HFFc6 (cell line): ENCODE results near the gene ROBO4. TPM values are rescaled to one million over a fixed set of nuclear protein-coding genes. Genes with fewer than 3 reads are reported as not detected.
A peak's percentile ranks its signal among the peaks of the same experiment; 100 is the strongest.

Experiments used
- DNase-seq: peaks from one replicate; pipeline ENCODE4 v3.0.0-alpha.2; 2018
- H3K27ac Mint-ChIP-seq: 2 replicates; pipeline ENCODE4 v1.8.0; 2020; ENCODE audit warnings: mild to moderate bottlenecking, mixed read lengths
- H3K27me3 Mint-ChIP-seq: 2 replicates; pipeline ENCODE4 v1.8.0; 2021; ENCODE audit warnings: mild to moderate bottlenecking, moderate library complexity, mixed read lengths; ENCODE audit not compliant: insufficient read depth
- H3K36me3 Mint-ChIP-seq: 2 replicates; pipeline ENCODE4 v1.8.0; 2021; ENCODE audit warnings: low read depth, mixed read lengths
- H3K4me1 Mint-ChIP-seq: 2 replicates; pipeline ENCODE4 v1.8.0; 2020; ENCODE audit warnings: low read depth, mixed read lengths
- H3K4me3 Mint-ChIP-seq: 2 replicates; pipeline ENCODE4 v1.8.0; 2020; ENCODE audit warnings: mild to moderate bottlenecking, moderate library complexity, mixed read lengths
- H3K9me3 Mint-ChIP-seq: 2 replicates; pipeline ENCODE4 v1.8.0; 2020; ENCODE audit warnings: mild to moderate bottlenecking, mixed read lengths
- total RNA-seq, 6 experiments: library from RNA; stranded (reverse); fragmentation: NEBNext Ultra II Directional; extraction: Animal tissue kit (Norgen Biotek cat#: 25700); gene quantifications; 2 replicates in 1 of 6; 3 replicates in 5 of 6; pipeline ENCODE4 v1.2.3, GENCODE V29; 2021
- TF ChIP-seq, protein P1 (sequence below): fragments of 200-600 bp; sonication (generic); IDR thresholded peaks from 2 replicates; pipeline ENCODE4 v1.5.0; 2021; ENCODE audit warnings: antibody characterized with exemption, mild to moderate bottlenecking

Gene ROBO4
- total RNA-seq, 6 experiments from 2014 or later = 0.46 to 0.63 (median 0.56) TPM

DNA sequence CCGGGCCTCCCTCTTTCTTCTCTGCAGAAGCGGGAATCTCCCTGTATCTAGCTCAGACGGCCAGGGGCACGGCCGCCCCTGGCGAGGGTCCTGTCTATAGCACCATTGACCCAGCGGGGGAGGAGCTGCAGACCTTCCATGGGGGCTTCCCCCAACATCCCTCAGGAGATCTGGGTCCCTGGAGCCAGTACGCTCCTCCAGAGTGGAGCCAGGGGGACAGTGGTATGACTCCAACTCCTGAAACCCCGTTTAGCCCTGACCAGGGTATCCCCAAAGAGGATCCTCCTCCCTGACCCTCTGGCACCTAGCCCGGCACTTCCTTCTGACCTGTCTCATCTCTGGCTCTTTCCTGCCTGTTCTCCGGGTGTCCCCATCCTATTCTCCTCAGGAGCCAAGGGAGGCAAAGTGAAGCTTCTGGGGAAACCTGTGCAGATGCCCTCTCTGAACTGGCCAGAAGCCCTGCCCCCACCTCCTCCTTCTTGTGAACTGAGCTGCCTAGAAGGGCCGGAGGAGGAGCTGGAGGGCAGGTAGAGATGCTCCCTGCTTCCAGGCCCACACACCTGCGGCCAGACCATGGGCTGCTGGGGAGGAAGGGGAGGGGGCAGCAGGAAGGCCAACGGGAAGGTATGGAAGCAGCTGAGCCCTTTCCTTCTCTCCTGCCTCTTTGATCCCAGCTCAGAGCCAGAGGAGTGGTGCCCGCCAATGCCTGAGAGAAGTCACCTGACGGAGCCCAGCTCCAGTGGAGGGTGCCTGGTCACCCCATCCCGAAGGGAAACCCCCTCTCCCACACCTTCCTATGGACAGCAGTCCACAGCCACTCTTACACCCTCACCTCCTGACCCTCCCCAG lies 19.5 kb downstream of the ROBO4 start:
- DNase-seq = no peak
- peaks cover 18% of the 10 kb centered on the region for H3K27me3 Mint-ChIP-seq
- H3K36me3 Mint-ChIP-seq = no peaks in the 10 kb centered on the region
- no peak overlapping the region for H3K27ac Mint-ChIP-seq
- TF ChIP-seq, protein P1, sequence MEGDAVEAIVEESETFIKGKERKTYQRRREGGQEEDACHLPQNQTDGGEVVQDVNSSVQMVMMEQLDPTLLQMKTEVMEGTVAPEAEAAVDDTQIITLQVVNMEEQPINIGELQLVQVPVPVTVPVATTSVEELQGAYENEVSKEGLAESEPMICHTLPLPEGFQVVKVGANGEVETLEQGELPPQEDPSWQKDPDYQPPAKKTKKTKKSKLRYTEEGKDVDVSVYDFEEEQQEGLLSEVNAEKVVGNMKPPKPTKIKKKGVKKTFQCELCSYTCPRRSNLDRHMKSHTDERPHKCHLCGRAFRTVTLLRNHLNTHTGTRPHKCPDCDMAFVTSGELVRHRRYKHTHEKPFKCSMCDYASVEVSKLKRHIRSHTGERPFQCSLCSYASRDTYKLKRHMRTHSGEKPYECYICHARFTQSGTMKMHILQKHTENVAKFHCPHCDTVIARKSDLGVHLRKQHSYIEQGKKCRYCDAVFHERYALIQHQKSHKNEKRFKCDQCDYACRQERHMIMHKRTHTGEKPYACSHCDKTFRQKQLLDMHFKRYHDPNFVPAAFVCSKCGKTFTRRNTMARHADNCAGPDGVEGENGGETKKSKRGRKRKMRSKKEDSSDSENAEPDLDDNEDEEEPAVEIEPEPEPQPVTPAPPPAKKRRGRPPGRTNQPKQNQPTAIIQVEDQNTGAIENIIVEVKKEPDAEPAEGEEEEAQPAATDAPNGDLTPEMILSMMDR = no peak
- peaks cover 20% of the 10 kb centered on the region for H3K4me1 Mint-ChIP-seq
- no peak overlapping the region for H3K4me3 Mint-ChIP-seq
- H3K9me3 Mint-ChIP-seq = no peaks in the 10 kb centered on the region

DNA sequence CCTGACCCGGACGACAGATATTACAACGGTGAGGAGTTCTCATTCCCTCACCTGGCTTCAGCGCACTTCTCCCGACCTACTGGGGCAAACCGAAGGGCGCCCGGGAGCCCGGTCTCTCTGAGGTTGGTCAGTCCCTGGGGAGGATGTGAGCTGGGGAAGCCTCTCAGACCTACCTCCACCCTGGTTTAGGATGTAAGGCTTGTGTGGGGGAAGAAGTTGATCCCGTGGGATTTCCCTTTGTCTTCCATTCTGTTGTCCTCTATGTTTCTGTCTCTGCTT lies 20.1 kb downstream of the ROBO4 start:
- H3K4me3 Mint-ChIP-seq = 0 out of 2 replicates have a peak overlapping the region, but pooled peaks have one; percentile 89
- H3K36me3 Mint-ChIP-seq = no peaks in the 10 kb centered on the region
- TF ChIP-seq, protein P1 = no peak
- H3K9me3 Mint-ChIP-seq = no peaks in the 10 kb centered on the region
- H3K27ac Mint-ChIP-seq = no peak overlapping the region
- peaks cover 23% of the 10 kb centered on the region for H3K27me3 Mint-ChIP-seq
- peaks cover 14% of the 10 kb centered on the region for H3K4me1 Mint-ChIP-seq
- DNase-seq = no peak

DNA sequence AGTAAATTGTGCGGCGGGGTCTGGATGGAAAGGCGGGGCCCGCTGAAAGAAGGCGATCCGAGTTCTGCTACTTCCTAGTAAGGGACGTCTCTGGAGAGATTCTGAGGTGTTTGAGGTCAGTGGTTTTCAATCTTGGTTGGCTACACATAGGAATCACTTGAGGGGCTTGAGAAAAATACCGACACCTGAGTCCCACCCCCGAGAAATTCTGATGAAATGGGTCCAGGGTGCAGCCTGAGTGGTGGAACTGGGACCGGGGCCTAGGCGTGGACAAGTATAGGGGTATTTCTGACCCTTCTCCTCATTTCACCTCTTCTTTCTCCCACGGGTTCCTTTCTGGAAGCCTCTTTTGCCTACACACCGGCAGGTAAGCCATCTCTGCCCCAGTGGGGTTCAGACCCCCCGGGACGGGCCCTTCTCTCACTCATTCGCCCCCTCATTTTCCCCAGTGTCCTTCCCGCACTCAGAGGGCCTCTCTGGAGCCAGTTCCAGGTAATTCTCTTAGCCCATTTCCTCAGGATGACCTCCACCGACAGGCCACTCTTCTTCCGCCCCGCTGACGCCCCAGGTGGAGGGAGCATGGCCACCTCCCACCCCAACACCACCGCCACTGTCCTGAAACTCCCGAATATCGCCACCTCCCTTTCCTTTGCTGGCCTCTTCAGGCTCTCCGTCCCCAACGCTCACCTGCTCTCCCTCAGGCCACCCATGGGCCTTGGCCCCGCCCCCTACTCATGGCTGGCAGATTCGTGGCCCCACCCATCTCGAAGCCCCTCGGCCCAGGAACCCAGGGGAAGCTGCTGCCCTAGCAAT lies 20.6 kb downstream of the ROBO4 start:
- Mint-ChIP-seq H3K36me3 (no peaks in the 10 kb centered on the region), H3K27ac (peak overlapping the region; percentile 95), H3K4me3 (peak overlapping the region; percentile 89), H3K27me3 (peaks cover 24% of the 10 kb centered on the region), H3K9me3 (no peaks in the 10 kb centered on the region), H3K4me1 (peaks cover 9% of the 10 kb centered on the region)
- DNase-seq = no peak
- TF ChIP-seq, protein P1 = no peak

DNA sequence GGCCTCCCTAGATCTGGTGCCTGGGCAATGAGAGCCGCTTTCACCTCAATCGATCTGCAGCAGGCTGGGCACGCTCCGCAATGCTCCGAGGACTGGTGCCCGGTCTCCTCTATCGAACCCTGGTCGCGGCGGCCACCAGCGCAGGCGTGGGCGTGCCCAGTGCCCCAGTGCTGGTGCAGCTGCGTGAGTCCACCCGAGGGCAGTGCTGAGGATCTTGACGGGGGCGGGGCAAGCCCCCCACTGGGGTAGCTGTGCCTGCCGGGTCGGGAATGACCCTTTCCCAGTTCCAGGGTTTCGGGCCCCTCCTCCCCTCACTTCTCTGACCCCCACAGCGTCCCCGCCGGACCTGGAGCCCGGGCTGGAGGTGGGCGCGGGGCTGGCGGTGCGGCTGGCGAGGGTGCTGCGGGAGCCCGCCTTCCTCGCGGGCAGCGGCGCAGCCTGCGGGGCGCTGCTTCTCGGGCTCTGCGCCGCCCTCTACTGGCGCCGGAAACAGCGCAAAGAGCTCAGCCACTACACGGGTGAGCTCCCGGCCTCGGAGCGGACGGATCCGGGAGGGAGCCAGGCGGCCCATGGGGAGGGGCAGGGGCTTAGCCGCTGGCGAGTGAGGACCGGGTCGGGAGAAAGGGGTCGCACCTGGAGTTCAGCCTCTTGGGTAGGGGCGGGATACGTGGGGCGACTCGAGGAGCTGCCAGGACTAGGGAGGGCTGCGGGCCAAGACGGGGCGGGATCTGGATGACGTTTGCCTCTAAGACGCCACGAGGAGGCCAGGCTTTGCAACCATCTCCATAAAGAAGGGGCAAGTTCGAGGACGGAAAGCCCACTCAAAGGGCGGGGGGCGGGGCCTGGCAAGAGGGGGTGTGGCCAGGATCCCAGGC lies 21.5 kb downstream of the ROBO4 start:
- H3K27ac Mint-ChIP-seq = peak overlapping the region; percentile 95
- peaks cover 7% of the 10 kb centered on the region for H3K4me1 Mint-ChIP-seq
- H3K4me3 Mint-ChIP-seq = peak overlapping the region; percentile 89
- TF ChIP-seq, protein P1 = peak; percentile 86
- peaks cover 24% of the 10 kb centered on the region for H3K27me3 Mint-ChIP-seq
- DNase-seq = peak; percentile 65
- H3K36me3 Mint-ChIP-seq = no peaks in the 10 kb centered on the region
- no peaks in the 10 kb centered on the region for H3K9me3 Mint-ChIP-seq

DNA sequence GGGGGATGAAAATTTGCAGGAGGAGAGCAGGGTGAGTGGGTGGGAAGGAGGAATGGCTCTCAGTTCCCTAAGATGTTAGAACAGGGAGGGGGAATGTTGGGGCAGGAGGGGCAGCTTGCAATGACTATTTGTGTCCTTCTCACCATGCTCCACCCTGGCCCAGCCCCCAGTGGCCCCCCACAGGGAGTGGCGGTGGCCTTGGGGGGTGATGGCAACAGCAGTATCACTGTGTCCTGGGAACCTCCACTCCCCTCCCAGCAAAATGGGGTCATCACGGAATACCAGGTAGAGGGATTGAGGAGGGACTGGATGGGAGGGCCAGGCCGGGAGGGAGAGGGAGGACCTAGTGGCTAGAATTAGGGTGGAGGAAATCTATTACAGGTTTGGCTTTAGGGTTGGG lies 22.3 kb downstream of the ROBO4 start:
- H3K4me1 Mint-ChIP-seq = peaks cover 7% of the 10 kb centered on the region
- no peak for DNase-seq
- peaks cover 31% of the 10 kb centered on the region for H3K27me3 Mint-ChIP-seq
- no peaks in the 10 kb centered on the region for H3K36me3 Mint-ChIP-seq
- H3K27ac Mint-ChIP-seq = no peak overlapping the region
- no peaks in the 10 kb centered on the region for H3K9me3 Mint-ChIP-seq
- TF ChIP-seq, protein P1 = no peak
- peak overlapping the region; percentile 89 for H3K4me3 Mint-ChIP-seq
